AG04449 (cell line): ENCODE results near the gene DMRTA1.
"Not testable (repeated sequence)": the region's sequence is repeated elsewhere in the genome, so short reads cannot be mapped to it uniquely, and the experiment has no call there.

ENCODE experiments used
- CTCF ChIA-PET: fragments of 350-600 bp; formaldehyde crosslinking; extraction: SDS; loops from one replicate; lab custom pipeline; 2021; ENCODE audit warnings: antibody characterized with exemption; lab: Yijun Ruan, JAX
- POLR2A ChIA-PET: fragments of 400-600, 350-600 bp; formaldehyde crosslinking; extraction: SDS; loops from one replicate; lab custom pipeline; 2020; ENCODE audit warnings: antibody characterized with exemption, inconsistent platforms; lab: Yijun Ruan, JAX
- DNase-seq: peaks from one replicate; pipeline ENCODE4 v3.0.0-alpha.2; 2010; ENCODE audit warnings: low read depth, low spot score
- H3K4me3 ChIP-seq: 2 replicates; pipeline ENCODE4 v1.5.1; 2011; ENCODE audit warnings: low read depth, mild to moderate bottlenecking, control low read depth, low read length
- CTCF ChIP-seq: IDR thresholded peaks from one replicate; pipeline ENCODE4 v1.5.1; 2011; ENCODE audit warnings: mild to moderate bottlenecking, moderate library complexity, low read length, control low read depth, inconsistent platforms; ENCODE audit not compliant: insufficient read depth; ENCODE audit errors: missing control alignments

DMRTA1 gene

DNA sequence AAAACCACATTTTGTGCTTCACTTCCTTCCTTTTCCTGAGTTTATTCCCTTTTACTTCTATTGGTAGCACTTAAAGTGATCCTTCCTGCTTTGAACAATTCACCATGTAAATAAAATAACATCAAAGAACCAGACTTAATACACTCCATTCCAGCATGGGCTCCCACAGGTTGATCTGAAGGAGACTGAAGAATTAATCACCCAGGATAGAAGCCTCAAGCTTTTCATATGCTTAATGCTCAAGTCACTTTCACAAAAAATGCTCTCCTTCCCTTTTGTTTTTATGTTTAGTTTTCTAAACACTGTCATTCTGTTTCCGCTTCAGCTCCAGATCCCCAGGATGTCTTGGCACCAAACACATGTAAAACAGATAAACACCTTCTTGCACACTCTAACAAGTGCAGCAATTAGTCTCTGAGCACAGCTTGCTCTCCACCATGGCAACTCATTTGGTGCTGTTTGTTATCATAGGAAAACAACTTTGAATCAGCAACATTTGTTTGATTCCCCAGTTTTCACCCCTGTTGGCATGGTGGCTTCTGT is 37.0 kb downstream of the DMRTA1 start:
- H3K4me3 ChIP-seq, result no peak overlapping the region
- no peak for TF ChIP-seq CTCF
- CTCF ChIA-PET, result no interaction called here
- POLR2A ChIA-PET, result no interaction called here
- no peak for DNase-seq

DNA sequence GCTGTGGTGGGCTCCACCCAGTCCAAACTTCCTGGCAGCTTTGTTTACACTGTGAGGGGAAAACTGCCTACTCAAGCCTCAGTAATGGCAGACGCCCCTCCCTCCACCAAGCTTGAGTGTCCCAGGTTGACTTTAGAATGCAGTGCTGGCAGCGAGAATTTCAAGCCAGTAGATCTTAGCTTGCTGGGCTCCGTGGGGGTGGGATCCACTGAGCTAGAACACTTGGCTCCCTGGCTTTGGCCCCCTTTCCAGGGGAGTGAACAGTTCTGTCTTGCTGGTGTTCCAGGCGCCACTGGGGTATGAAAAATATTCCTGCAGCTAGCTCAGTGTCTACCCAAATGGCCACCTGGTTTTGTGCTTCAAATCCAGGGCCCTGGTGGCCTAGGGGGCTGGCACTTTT is 49.6 kb downstream of the DMRTA1 start:
- CTCF ChIA-PET, DNase-seq, H3K4me3 ChIP-seq, POLR2A ChIA-PET: not testable (repeated sequence)
